ENCODE measurements around the gene ZBTB24. TPM values are rescaled to one million over a fixed set of nuclear protein-coding genes. Genes with fewer than 3 reads are reported as not detected.
"Not testable (repeated sequence)": the region's sequence is repeated elsewhere in the genome, so short reads cannot be mapped to it uniquely, and the experiment has no call there.

The ZBTB24 gene
- total RNA-seq, result 9.9 TPM

DNA sequence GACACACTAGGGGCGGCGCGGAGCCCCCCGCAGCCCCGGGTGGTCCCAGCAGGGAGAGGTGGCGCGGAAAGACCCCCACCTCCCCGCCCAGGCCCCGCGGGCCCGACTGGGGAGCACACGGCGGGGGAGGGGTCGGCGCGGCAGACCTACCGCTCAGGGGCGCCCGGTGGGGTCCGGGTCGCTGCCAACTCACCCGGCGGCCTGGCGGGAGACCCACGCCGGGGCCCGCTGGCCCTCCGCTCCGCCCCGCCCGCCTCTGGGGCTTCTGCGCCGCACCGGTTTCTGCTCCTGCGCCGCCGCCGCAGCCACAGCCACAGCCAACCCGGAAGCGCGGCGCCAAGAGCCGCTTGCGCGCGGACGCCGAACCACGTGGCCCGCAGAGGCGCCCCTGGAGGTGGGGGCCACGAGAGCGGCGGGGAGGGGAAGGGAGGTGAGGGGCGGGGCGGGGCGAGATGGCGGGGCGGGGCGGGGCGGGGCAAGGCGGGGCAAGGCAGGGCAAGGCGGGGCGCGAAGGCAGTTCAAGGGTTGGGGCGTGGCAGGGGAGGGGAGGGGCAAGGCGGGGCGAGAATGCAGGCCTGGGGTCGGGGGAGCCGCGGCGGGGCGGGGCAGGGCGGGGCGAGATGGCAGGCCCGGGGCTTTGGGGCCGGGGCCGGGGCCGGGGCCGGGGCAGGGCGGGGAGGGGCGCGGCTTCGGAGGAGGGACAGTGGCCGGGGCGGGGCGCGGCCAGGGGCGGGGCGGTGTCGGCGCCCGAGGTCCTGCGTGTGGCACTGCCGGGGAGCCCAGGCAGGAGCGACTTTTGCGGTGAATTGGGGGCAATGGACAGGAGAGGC lies at the start of gene ZBTB24:
TSS of gene ZBTB24 (minus strand) at position 315 of the 830 bp plus-strand sequence. CDS start 1,193 bp downstream, outside the sequence.
- ATAC-seq (peak; percentile 95), DNase-seq (ENCODE audit: low spot score) (peak; percentile 92)
- intact Hi-C loops (cut with DNase I), result no loop called here

DNA sequence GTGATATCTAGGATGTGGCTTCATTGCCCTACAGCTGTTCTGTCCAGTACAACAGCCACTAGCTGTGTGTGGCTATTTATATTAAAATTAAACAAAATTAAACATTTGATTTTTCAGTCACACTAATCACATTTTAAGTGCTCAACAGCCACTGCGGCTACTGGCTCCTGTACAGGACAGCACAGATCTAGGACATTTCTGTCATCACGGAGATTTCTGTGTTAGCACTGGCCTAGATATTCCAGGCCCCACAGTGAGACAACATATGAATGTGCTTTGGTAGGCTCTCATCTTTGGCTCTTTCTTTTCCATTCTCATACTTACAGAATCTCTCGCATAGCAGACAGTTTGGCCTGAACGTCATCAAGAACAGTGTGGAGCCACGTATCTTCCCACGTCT lies 48.4 kb upstream of the ZBTB24 start:
- DNase-seq (ENCODE audit: low spot score), result no peak
- ATAC-seq, result no peak
- intact Hi-C loops (cut with DNase I), result no loop called here

- ATAC-seq, result no peak
- intact Hi-C loops (cut with DNase I), result no loop called here
- no peak for DNase-seq (ENCODE audit: low spot score)
These were observed 45.0 kb upstream of the ZBTB24 start for GRCh38 chr6:109527989-109528388.

- no peak for DNase-seq (ENCODE audit: low spot score)
- intact Hi-C loops (cut with DNase I), result no loop called here
- ATAC-seq, result peak; percentile 72
These were observed 44.0 kb upstream of the ZBTB24 start for GRCh38 chr6:109526905-109527628.

DNA sequence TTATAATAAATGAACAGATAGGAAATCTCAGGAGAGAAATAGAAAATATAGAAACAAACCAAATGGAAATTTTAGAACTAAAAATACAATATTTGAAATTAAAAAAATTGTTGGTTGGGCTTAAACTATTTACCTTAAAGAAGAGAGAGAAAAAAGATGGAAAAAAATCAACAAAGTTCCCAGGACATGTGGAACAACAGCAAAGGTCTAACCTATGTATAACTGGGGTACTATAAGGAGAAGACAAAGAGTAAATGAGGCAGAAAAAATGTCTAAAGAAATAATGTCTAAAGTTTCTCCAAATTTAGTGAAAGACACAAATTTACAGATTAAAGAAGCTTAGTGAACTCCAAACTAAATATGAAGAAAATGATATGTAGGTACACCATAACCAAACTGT lies 41.1 kb upstream of the ZBTB24 start:
- ATAC-seq, result no peak
- intact Hi-C loops (cut with DNase I), result no loop called here
- DNase-seq (ENCODE audit: low spot score), result no peak

- intact Hi-C loops (cut with DNase I), result no loop called here
- DNase-seq (ENCODE audit: low spot score) (no peak), ATAC-seq (peak; percentile 50)
These were observed 40.5 kb upstream of the ZBTB24 start for GRCh38 chr6:109523478-109523877.

DNA sequence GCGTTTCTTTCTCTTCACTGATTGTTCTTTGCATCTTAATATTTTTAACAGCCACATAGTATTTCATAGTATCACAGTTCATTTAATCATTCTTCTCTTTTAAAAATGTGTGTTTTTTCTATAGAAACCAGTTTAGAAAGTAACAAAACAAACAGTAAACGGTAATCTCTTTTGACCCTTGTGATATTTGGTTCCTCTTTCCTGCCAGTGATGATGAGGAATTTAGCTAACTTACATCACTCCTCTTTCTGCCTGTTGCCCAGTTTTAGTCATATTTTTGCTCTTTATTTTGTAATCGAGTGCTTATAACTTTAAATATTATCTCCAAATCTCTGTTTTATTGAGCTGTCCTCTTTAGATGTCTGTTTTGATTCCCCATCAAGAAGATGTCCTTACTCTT lies 38.1 kb upstream of the ZBTB24 start:
- ATAC-seq (no peak), DNase-seq (ENCODE audit: low spot score) (no peak)
- intact Hi-C loops (cut with DNase I), result no loop called here

GRCh38 chr6:109519647-109520046 lies 36.6 kb upstream of the ZBTB24 start:
- intact Hi-C loops (cut with DNase I); ATAC-seq; DNase-seq (ENCODE audit: low spot score): not testable (repeated sequence)

DNA sequence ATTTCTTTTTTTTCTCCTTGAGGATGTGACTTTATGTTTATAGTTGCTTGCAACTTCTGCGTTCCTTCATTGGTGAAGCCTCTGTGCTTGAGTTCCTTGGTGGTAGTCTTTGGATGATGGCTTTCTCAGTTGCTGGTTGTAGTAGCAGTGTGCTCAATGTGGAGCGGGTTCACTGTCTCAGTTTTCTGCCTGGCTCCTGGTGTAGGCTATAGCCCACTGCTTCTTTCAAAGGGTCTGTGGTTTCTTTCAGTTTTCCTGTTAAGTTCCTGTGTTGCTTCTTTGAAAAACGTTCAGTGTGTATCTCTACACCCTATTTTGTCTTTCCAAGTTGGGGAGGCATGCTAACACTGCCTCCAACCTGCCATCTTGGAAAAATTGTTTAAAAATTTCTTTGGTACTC lies 33.9 kb upstream of the ZBTB24 start:
- no peak for DNase-seq (ENCODE audit: low spot score)
- intact Hi-C loops (cut with DNase I), result no loop called here
- ATAC-seq, result no peak

- ATAC-seq (no peak), DNase-seq (ENCODE audit: low spot score) (no peak)
- intact Hi-C loops (cut with DNase I), result no loop called here
These were observed 32.9 kb upstream of the ZBTB24 start for GRCh38 chr6:109515781-109516409.

- intact Hi-C loops (cut with DNase I), result no loop called here
- DNase-seq (ENCODE audit: low spot score) (no peak), ATAC-seq (no peak)
These were observed 31.9 kb upstream of the ZBTB24 start for GRCh38 chr6:109514946-109515345.

- DNase-seq (ENCODE audit: low spot score) (no peak), ATAC-seq (no peak)
- intact Hi-C loops (cut with DNase I), result no loop called here
These were observed 30.6 kb upstream of the ZBTB24 start for GRCh38 chr6:109513571-109514071.

DNA sequence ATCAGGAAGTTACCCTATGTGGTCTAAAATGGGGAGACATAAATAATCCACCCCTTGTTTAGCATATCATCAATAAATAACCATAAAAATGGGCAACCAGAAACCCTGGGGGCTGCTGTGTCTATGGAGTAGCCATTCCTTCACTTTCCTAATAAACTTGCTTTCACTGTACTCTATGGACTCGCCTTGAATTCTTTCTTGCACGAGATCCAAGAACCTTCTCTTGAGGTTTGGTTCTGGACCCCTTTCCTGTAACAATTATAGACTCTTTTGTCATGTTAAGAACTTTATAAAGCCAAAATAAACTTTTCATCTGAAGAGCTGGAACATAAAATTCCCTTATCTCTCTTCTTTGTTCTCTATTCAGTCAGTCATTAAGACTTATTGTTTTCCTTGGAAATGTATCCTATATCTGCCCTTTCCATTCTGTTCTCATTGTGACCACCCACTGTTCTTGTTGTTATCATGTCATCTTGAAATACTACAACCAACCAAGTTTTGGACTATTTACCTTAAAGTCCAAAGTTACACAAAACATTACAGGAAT lies 29.3 kb upstream of the ZBTB24 start:
- DNase-seq (ENCODE audit: low spot score) (no peak), ATAC-seq (peak; percentile 63)
- intact Hi-C loops (cut with DNase I), result no loop called here

- intact Hi-C loops (cut with DNase I), result no loop called here
- ATAC-seq (no peak), DNase-seq (ENCODE audit: low spot score) (no peak)
These were observed 28.8 kb upstream of the ZBTB24 start for GRCh38 chr6:109511832-109512231.

- intact Hi-C loops (cut with DNase I), result no loop called here
- ATAC-seq (no peak), DNase-seq (ENCODE audit: low spot score) (no peak)
These were observed 27.3 kb upstream of the ZBTB24 start for GRCh38 chr6:109510358-109510757.

- intact Hi-C loops (cut with DNase I), result no loop called here
- ATAC-seq (no peak), DNase-seq (ENCODE audit: low spot score) (no peak)
These were observed 25.3 kb upstream of the ZBTB24 start for GRCh38 chr6:109508166-109508860.

- intact Hi-C loops (cut with DNase I), result no loop called here
- no peak for ATAC-seq
- no peak for DNase-seq (ENCODE audit: low spot score)
These were observed 24.6 kb upstream of the ZBTB24 start for GRCh38 chr6:109507490-109508072.

DNA sequence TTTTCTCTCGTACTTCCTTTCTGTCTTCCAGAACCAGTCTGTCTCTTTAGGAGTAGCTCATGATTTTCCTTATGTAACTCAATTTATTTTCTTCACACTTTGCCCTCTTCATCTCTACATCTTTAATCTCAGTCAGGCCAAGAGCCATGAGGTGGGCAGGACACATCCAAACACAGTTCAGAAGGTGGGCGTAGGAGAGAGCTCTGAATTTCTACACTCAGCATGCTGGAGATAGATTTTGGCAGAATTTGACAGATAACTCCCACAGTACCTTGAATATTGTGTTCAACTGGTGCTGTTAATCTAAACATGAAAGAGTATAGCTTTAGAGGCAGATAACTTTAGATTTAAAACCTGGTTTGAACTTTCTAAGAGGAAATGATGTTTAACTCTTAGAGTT lies 23.8 kb upstream of the ZBTB24 start:
- no peak for ATAC-seq
- DNase-seq (ENCODE audit: low spot score), result no peak
- intact Hi-C loops (cut with DNase I), result no loop called here

DNA sequence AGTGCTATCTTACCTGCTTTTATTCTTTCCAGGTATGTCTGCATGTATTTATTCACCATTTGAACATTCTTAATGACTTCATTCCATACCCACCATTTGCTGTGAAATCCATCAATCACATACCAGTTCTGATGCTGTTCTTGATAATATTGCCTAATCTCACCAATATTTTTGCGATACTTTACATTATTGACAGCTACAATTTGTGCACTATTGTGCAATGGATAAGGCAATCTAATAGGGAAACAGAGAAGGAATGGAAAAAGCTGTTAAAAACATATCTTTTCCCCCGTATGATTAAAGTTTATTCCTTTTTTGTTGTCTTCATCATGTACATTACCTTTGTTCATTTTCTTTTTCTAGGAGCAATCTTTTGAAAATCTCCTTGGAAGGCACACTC lies 23.3 kb upstream of the ZBTB24 start:
- intact Hi-C loops (cut with DNase I), result no loop called here
- DNase-seq (ENCODE audit: low spot score), result no peak
- no peak for ATAC-seq
